AG09319 (cell line): Measurements from ENCODE around the gene EPHA10.
"Not testable (repeated sequence)": the region's sequence is repeated elsewhere in the genome, so short reads cannot be mapped to it uniquely, and the experiment has no call there.

Source experiments
- DNase-seq: peaks from one replicate; pipeline ENCODE4 v3.0.0-alpha.2; 2010; ENCODE audit warnings: low read depth; ENCODE audit errors: extremely low read depth
- TF ChIP-seq, protein P1 (sequence below): IDR thresholded peaks from 2 replicates; pipeline ENCODE4 v1.5.1; 2011; ENCODE audit warnings: low read depth, mild to moderate bottlenecking, inconsistent platforms, low read length, moderate library complexity

Gene EPHA10

DNA sequence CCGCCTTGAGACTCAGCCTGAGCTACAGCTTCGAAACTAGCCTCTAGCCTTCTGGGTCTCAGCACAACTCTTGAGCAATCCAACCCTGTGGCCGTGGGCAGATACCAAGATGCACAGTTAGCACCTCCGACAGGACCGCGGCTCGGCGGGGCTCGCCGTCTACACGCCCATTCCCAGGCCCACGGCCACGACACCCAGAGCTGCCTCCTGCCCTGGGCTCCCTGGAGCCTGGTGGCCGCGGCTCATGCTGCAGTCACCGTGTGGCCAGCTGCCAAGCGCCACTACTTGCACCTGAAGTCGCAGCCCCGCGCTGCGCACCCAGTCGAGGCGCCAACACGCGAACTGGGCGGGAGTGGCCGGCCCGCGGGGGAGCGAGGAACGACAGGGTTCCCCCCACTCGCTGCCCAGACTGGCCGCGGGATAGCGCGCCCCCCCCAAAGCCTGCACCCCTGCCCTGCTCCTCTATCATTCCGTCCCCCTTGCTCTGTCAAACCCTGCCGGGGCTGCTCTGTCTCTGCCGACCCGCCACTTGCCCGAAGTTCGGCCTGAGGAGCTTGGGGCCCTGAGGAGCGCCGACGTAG lies 73.3 kb downstream of the EPHA10 start:
- no peak for DNase-seq
- TF ChIP-seq, protein P1, sequence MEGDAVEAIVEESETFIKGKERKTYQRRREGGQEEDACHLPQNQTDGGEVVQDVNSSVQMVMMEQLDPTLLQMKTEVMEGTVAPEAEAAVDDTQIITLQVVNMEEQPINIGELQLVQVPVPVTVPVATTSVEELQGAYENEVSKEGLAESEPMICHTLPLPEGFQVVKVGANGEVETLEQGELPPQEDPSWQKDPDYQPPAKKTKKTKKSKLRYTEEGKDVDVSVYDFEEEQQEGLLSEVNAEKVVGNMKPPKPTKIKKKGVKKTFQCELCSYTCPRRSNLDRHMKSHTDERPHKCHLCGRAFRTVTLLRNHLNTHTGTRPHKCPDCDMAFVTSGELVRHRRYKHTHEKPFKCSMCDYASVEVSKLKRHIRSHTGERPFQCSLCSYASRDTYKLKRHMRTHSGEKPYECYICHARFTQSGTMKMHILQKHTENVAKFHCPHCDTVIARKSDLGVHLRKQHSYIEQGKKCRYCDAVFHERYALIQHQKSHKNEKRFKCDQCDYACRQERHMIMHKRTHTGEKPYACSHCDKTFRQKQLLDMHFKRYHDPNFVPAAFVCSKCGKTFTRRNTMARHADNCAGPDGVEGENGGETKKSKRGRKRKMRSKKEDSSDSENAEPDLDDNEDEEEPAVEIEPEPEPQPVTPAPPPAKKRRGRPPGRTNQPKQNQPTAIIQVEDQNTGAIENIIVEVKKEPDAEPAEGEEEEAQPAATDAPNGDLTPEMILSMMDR: no peak

DNA sequence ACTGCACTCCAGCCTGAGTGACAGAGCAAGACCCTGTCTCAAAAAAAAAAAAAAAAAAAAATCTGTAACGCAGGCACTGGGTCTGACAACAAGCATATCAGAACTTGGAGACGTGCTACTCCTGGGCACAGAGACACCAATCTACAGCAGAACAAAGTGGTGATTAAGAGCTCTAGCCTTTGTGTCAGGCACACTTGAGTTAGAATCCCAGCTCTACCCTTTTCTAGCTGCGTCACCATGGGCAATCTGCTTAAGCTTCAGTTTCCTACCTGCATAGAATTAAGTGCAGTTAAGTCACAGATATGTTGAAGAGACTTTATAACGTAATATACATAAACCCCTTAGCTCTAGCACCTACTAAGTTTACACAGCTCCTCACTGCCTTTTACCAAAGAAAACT lies 76.0 kb downstream of the EPHA10 start:
- TF ChIP-seq, protein P1: no peak
- DNase-seq: no peak

DNA sequence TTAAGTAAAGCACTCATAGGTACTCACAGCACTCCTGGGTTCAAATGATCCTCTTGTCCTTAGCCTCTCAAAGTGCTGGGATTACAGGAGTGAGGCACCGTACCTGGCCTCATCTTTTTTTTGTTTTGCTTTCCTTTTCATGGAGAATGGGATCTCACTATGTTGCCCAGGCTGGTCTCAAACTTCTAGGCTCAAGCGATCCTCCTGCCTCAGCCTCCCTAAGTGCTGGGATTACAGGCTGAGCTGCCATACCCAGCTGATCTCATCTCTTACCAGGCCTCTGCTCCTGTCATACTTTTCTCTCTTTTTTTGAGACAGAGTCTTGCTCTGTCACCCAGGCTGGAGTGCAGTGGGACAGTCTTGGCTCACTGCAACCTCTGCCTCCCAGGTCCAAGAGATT lies 77.2 kb downstream of the EPHA10 start:
- DNase-seq: not testable (repeated sequence)

DNA sequence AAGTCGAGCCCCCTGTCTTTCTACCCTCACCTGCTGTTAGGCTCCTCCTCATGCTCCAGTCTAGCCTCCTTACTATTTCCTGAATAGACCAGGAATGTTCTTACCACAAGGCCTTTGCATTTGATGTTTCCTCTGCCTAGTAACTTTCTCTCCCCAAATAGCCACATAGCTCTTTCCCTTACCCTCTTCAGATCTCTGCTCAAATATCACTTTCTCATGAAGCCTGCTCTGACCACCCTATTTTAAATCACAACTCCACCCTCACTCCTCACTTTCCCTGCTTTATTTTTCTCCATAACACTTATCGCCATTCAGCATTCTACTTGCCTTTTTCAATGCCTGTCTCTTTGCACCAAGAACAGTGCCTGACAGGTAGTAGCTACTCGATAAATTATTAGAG lies 79.2 kb downstream of the EPHA10 start:
- TF ChIP-seq, protein P1: no peak

DNA sequence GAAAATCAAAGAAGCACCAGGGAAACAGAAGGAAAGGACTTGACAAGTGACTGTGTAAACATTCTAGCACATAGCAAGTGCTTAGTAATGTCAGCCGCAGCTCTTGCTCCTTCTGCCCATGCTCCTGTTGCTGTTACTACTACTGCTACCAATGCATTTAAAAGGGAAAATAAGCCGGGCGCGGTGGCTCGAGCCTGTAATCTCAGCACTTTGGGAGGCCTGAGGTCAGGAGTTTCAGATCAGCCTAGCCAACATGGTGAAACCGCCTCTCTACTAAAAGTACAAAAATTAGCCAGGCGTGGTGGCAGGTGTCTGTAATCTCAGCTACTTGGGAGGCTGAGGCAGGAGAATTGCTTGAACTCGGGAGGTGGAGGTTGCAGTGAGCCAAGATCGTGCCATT lies 80.7 kb downstream of the EPHA10 start:
- DNase-seq: not testable (repeated sequence)

More for the DNA sequence above, 79.2 kb downstream of the EPHA10 start:
- DNase-seq: no peak

DNA sequence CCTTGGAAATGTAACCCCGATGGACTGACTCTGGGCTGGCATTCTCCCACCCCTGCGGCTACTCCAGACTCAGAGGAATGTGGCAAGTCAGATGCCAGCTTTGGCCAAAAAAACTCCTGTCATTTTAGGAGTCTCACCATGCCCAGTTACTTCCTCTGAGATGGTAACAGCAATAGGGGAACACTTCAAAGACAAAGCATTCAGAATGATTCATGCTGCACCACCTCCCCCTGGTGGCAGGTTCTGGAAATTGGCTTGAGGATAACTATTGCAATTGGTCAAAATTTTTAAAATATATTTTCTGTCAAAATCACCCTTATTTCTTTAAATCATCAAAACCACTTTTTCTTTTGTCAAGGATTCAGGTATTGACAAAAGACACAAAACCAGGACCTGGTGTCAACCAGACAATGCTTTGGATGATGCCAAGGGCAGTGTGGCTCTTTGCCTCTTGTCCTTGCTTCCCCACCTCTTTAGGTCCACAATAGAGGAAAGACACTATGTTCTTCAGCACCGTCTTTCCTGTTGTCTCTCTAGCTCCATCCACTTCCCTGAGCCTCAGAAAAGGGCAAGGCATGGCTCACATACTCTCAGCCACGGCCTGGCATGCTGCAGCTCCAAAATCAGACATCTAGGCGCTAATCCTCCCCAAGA lies 82.5 kb downstream of the EPHA10 start:
- TF ChIP-seq, protein P1: peak; percentile 79
- no peak for DNase-seq

DNA sequence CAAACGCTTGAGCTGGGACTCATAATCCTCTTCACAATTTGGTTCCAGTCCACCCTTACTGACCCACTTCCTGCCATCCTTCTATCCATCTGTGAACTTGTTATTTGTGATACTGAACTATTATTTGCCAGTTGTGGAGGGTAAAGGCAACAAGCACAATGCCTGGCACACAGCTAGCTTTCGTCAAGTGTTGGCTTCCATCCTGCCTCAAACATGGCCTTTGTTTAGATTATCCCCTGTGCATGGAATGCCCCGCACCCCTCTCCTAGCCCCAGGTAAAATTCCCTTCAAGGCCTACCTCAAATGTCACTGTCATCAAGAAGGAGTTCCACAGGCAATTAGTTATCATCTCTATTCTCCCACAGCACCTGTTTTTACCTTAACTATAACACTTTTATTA lies 84.0 kb downstream of the EPHA10 start:
- TF ChIP-seq, protein P1: no peak
- no peak for DNase-seq

DNA sequence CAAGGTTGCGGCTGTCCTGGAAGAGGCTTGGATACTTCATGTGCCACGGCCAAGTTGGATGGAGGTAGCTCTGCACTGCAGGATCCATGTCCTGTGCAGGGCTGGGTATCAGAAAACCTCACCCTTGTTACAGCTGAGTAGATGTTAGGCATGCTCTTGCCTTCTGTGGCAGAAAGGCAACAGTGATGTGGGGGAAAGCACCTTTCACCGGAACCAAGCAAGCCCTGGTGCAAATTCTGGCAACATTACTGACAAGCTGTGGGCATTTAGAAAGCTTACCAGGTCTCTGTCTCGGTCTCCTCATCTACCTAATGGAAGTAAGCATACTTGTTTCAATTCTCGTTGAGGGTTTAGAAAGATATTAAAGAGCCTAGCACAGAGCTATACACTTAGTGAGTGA lies 87.1 kb downstream of the EPHA10 start:
- TF ChIP-seq, protein P1: no peak

More for the DNA sequence above, 87.1 kb downstream of the EPHA10 start:
- DNase-seq: no peak
